ENCODE measurements around the gene EIF5A.

Gene EIF5A

GRCh38 chr17:7306911-7307685 is at the start of gene EIF5A:
Gene EIF5A (plus strand): TSS chr17:7307628. CDS start chr17:7309636, 2,008 bp downstream.
- DNase-seq: peak; percentile 100

- DNase-seq: no peak
Measured at GRCh38 chr17:7258731-7259554, 48.5 kb upstream of the EIF5A start.

DNA sequence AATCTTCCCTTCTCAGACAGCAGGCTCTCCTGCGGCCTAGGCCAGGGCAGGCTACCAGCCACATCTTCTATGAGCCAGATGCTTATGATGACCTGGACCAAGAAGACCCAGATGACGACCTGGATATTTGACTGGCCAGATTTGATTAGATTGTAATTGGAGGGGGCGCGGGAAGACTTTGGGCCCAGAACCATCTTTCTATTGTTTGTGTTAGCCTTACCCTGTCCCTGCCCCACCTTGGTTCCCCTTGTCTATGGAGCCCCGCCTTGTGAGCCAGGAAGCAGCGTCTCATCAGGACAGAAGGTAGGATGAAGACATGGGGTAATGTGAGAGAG is 47.9 kb upstream of the EIF5A start:
- no peak for DNase-seq

GRCh38 chr17:7260151-7260550 is 47.3 kb upstream of the EIF5A start:
- DNase-seq: no peak

- peak; percentile 44 for DNase-seq
Measured at GRCh38 chr17:7260651-7261378, 46.6 kb upstream of the EIF5A start.

DNA sequence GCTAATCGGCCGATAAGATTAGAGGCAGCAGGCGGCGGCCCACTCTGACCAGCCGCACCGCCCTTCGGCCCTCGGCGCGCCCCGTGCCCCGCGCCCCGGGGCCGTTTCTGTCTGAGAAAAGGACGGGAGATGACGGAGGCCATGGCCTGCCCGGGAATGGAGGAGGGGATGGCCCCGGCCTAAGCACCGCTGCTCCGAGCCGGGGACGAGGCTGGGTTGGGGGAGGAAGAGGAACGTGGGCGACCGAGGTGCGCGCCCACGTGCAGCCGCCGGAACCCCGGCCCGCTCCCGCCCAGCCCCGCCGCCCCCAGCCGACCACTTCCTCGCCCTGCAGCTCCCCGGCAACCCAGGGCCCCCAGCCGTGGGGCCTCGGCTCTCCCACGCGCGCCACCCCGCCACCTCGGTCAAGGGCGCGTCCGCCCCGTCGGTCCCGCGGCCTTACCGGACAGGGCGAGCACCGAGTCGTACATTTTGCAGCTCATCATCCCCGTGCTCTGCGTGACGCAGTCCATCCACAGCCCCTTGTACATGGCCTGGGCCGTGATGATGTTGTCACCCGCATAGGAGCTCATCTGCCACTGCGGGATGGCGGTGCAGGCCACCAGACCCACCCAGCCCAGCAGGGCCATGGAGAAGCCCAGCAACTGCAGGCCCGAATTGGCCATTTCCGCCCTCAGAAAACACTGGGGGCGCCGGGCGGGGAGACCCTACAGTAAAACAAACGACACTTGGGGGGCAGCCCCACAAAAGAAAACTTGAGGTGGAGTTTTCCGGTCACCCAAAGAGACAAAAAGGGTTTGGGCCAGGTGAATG is 45.8 kb upstream of the EIF5A start:
- DNase-seq: no peak

- DNase-seq: no peak
Measured at GRCh38 chr17:7262192-7262934, 45.1 kb upstream of the EIF5A start, which contains the start of gene CLDN7. Gene CLDN7 (minus strand): TSS chr17:7262478. CDS start chr17:7262043, 435 bp downstream.

DNA sequence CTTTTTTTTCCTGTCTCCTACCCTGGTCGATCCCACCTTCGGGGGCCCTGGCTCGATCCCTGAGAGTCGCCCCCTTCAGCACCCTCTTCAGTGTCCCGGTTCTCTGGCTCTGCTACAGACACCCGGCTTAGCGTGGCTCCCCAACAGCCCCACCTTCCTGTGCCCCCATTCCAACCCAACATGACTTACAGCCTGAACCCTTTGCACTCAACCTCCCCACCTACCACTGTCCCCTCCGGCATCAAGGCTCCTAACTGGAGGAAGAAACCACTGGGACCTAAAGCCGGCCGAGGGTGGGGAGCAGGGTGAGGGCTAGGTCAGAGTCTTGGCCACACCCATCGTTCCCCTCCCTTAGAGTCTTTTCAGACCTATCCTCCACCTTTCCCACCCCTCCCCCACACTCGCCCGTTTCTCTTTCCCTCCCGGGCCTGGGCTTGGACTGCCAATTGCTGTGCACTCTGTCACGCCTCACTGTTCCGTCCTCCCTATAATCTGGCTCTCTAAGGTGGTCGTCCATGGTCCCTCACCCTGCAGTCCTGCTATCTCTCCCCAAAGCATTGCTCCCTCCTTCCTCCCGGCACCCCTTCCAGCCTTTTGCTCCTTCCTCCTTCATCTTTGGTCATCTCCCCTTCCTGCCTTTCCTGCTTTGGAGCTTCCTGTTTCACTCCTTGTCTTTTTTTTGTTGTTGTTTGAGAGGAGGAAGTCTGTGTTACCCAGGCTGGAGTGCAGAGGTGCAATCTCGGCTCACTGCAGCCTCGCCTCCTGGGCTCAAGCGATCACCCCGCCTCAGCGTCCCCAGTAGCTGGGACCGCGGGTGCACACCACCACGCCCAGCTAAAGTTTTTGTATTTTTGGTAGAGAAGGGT is 44.3 kb upstream of the EIF5A start:
- DNase-seq: no peak

DNA sequence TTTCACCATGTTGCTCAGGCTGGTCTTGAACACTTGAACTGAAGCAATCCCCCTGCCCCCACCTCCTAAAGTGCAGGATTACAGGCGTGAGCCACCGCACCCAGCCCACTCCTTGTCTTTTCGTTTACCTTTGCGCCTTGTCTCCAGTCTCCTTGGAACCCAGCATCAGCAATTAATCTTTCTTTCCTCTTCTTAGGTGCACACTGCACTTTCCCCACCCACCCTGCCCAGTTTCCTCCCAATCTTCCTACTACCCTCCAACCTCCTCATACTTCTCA is 43.7 kb upstream of the EIF5A start:
- no peak for DNase-seq

- no peak for DNase-seq
Measured at GRCh38 chr17:7266784-7267183, 40.6 kb upstream of the EIF5A start.

GRCh38 chr17:7279448-7279847 is 28.0 kb upstream of the EIF5A start:
- DNase-seq: no peak

GRCh38 chr17:7280519-7281073 is 26.8 kb upstream of the EIF5A start:
- peak; percentile 88 for DNase-seq

- DNase-seq: peak; percentile 90
Measured at GRCh38 chr17:7281074-7281952, 26.1 kb upstream of the EIF5A start, which contains the start of gene SLC2A4. Gene SLC2A4 (plus strand): TSS chr17:7281718. CDS start chr17:7281935, 217 bp downstream.

DNA sequence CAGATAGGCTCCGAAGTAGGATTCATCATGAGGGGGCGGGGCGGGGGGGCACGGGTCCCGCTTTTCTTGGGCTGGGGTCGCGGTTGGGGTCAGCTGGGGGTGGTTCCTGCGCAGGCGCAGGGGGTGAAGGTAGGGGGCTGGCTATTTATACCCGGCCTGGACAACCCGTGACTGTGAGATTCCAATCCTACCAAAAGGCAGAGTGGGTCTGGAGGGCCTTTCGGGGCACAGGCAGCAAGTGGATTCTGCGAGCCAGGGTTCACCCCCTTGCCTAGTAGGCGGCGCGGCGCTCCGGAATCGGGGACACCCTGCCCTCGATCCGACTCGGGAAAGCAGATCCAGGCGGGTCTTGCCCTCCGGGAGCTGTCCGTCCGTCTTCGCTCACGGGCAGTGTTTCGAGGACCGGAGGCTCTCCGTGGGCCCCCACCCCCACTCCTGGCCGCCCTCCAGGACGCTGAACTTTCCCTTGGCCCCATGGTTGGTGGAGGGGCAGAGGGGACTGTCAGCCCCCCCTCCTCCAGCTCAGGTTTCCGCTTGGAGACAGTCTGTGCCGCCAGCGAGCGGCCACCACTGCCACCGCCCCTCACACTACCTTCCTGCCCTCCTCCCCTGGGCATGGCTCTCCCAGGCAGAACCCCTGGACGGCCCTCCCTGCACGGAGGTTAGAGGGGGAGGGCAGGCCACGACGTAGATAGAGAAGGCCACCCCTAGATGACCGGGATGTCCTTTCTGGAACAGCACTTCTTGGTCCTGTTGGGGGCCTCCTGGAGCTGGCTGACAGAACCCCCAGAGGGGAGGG is 25.3 kb upstream of the EIF5A start:
- no peak for DNase-seq

GRCh38 chr17:7282752-7283321 is 24.6 kb upstream of the EIF5A start:
- DNase-seq: no peak

DNA sequence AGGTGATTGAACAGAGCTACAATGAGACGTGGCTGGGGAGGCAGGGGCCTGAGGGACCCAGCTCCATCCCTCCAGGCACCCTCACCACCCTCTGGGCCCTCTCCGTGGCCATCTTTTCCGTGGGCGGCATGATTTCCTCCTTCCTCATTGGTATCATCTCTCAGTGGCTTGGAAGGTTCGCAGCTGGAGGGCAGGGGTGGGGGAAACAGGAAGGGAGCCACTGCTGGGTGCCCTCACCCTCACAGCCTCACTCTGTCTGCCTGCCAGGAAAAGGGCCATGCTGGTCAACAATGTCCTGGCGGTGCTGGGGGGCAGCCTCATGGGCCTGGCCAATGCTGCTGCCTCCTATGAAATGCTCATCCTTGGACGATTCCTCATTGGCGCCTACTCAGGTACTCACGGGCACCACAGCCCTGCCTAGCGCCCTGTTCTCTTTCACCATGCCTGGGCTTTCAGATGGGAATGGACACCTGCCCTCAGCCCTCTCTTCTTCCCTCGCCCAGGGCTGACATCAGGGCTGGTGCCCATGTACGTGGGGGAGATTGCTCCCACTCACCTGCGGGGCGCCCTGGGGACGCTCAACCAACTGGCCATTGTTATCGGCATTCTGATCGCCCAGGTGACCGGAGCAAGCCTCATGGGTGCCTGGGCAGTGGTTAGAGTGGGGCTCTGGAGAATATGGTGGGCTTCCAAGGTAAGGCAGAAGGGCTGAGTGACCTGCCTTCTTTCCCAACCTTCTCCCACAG is 23.8 kb upstream of the EIF5A start:
- no peak for DNase-seq

DNA sequence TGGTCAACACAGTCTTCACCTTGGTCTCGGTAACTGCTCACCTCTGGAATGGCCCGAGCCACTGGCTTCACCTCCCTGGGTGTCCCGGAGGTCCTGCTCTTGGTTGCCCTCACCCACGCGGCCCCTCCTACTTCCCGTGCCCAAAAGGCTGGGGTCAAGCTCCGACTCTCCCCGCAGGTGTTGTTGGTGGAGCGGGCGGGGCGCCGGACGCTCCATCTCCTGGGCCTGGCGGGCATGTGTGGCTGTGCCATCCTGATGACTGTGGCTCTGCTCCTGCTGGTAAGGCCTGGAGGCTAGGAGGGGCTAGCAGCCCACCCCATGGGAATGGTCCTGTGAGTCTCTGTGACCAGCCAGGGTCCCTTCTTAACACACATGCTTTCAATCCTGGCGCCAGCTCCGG is 22.5 kb upstream of the EIF5A start:
- DNase-seq: no peak

DNA sequence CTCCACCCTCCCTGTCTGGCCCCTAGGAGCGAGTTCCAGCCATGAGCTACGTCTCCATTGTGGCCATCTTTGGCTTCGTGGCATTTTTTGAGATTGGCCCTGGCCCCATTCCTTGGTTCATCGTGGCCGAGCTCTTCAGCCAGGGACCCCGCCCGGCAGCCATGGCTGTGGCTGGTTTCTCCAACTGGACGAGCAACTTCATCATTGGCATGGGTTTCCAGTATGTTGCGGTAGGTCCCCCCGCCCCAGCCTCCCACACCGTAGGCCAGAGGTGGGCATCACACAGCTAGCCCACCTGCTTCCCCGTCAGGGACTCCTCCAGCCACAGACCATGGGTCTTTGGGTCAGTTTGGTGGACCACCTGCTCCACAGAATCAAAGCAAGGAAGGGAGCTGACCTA is 21.7 kb upstream of the EIF5A start:
- no peak for DNase-seq

Measured in CD4-positive, alpha-beta T cell treated with Interleukin-21 for 1 hour (primary cell).